ENCODE measurements around the gene SMARCB1. TPM values are rescaled to one million over a fixed set of nuclear protein-coding genes. Genes with fewer than 3 reads are reported as not detected.

Gene SMARCB1
- total RNA-seq, 4 donors from 2014 or later: 31.5 to 53.4 (median 43.8) TPM

- DNase-seq (ENCODE audit: low spot score in 2 of 2): no peak
- H3K4me1 ChIP-seq: peaks cover 0 to 56% (median 12%) of the 10 kb centered on the region in 4 donors
- H3K36me3 ChIP-seq: peaks cover 0 to 16% (median 0%) of the 10 kb centered on the region in 3 donors
- H3K9me3 ChIP-seq: no peaks in the 10 kb centered on the region
- H3K27me3 ChIP-seq: no peaks in the 10 kb centered on the region
- no peak overlapping the region for H3K4me3 ChIP-seq
- 79 to 89% methylated on average over 5 to 9 of the region's 9 CpGs for WGBS, 2 donors
- no peak for TF ChIP-seq EP300 (IDR thresholded peaks at IDR 0.05)
- TF ChIP-seq, protein P1, sequence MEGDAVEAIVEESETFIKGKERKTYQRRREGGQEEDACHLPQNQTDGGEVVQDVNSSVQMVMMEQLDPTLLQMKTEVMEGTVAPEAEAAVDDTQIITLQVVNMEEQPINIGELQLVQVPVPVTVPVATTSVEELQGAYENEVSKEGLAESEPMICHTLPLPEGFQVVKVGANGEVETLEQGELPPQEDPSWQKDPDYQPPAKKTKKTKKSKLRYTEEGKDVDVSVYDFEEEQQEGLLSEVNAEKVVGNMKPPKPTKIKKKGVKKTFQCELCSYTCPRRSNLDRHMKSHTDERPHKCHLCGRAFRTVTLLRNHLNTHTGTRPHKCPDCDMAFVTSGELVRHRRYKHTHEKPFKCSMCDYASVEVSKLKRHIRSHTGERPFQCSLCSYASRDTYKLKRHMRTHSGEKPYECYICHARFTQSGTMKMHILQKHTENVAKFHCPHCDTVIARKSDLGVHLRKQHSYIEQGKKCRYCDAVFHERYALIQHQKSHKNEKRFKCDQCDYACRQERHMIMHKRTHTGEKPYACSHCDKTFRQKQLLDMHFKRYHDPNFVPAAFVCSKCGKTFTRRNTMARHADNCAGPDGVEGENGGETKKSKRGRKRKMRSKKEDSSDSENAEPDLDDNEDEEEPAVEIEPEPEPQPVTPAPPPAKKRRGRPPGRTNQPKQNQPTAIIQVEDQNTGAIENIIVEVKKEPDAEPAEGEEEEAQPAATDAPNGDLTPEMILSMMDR (IDR thresholded peaks at IDR 0.05): no peak
- TF ChIP-seq POLR2A (IDR thresholded peaks at IDR 0.05): no peak
- no peak overlapping the region for H3K27ac ChIP-seq
Observed at GRCh38 chr22:23764899-23765881, 21.6 kb upstream of the SMARCB1 start.

- Histone ChIP-seq H3K4me1 (peaks cover 0 to 73% (median 18%) of the 10 kb centered on the region in 4 donors), H3K9me3 (no peaks in the 10 kb centered on the region), H3K36me3 (peaks cover 0 to 16% (median 0%) of the 10 kb centered on the region in 3 donors), H3K27me3 (no peaks in the 10 kb centered on the region), H3K27ac (peak overlapping the region; percentile 86 to 92 (median 89)), H3K4me3 (peak overlapping the region; percentile 48 to 80 (median 67))
- WGBS, 2 donors: 0 to 12% methylated on average over 1 to 24 of the region's 27 CpGs
- DNase-seq (ENCODE audit: low spot score in 2 of 2): no peak
- TF ChIP-seq, protein P1 (IDR thresholded peaks at IDR 0.05): no peak
- TF ChIP-seq EP300 (IDR thresholded peaks at IDR 0.05) (no peak), POLR2A (IDR thresholded peaks at IDR 0.05) (no peak)
Observed at GRCh38 chr22:23767303-23767672, 19.5 kb upstream of the SMARCB1 start.

DNA sequence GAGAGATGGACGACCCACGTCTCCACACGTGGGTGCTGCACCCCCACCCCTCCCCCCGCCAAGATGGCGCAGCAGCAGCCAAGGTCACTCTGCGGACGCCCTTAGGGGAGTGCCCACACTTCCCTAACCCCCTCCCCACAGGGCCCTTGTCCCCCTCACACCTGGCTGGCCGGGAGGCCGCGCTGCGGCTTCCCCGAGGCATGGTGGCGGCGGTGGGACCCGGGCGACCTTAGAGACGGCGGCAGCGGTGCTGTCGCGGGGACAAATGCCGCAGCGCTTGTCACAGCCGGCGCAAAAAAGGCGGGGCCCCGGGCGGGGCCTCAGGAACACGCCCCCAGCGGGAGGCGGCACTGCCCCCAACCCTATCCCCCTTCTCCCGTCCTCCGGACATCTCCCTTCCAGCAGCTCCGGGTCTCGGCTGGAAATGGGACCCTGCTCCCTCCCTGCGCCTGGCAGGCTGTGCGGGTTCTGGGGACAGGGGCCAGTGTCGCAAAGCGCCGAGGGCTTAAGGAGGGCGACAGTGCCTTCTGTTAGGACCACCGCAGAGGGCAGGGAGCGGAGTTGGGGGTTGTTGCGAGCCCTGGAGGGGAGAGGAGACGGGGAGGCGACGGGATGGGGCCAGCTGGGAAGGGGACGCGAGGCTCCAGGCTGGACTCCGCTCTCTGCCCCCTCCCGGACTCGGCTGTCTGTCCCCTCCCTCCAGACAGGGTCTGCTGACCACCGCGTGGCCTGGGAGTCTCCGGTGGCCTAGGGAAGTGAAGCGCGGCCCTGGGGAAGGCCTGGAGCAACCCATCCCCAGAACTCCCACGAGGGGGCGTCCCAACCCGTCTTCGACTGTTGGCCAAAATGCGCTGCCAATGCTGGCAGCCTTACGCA lies 18.9 kb upstream of the SMARCB1 start, which contains the start of gene CHCHD10:
CHCHD10 (minus strand) TSS at position 300 of the 876 bp plus-strand sequence; CDS start at position 202, 98 bp downstream.
- WGBS, 2 donors: 3% methylated on average over 35 to 39 of the region's 63 CpGs
- DNase-seq (ENCODE audit: low spot score in 2 of 2): peak; percentile 60 to 74
- peaks cover 0 to 75% (median 20%) of the 10 kb centered on the region in 4 donors for H3K4me1 ChIP-seq
- H3K27me3 ChIP-seq: no peaks in the 10 kb centered on the region
- TF ChIP-seq EP300 (IDR thresholded peaks at IDR 0.05): peak in 1 of 2 donors; percentile 81
- peak; percentile 62 to 81 for TF ChIP-seq POLR2A (IDR thresholded peaks at IDR 0.05)
- TF ChIP-seq, protein P1 (IDR thresholded peaks at IDR 0.05): peak; percentile 76 to 95 (median 84)
- no peaks in the 10 kb centered on the region for H3K9me3 ChIP-seq
- peaks cover 0 to 16% (median 0%) of the 10 kb centered on the region in 3 donors for H3K36me3 ChIP-seq
- H3K4me3 ChIP-seq: peak within 1 kb of the TSS; percentile 48 to 80 (median 67)
- peak within 1 kb of the TSS; percentile 86 to 92 (median 89) for H3K27ac ChIP-seq

DNA sequence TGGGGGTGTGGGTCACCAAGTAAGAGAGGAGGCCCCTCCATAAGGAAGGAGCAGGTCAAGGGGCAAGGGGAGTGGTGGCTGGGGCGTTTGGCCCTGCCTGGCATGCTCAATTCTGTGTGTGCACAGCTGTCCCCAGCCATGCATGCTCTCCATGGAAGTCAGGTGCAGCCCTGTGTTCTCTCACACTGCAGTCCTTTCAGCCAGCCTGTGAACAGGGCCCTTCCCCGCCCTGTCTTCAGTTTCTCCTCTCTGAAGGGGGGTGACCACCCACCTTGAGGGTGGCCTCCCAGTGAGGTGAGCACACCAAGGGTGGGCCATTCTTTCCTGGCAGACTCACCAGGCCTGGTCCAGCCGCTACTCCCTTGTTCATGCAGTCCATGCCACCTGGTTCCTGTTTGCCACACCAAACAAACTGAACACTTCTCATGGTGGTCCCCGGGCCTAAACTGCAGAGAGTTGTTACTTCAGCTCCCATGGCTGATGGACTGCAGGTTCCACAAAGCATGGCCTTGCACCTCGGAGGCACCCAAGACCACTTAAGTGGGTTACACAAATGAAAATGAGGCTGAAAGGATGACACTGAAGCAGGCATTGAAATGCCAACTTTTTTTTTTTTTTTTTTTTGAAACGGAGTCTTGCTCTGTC lies 17.3 kb upstream of the SMARCB1 start:
- H3K9me3 ChIP-seq: no peaks in the 10 kb centered on the region
- 75 to 77% methylated on average over 6 of the region's 6 CpGs for WGBS, 2 donors
- DNase-seq (ENCODE audit: low spot score in 2 of 2): no peak

More for the DNA sequence above, 17.3 kb upstream of the SMARCB1 start:
- H3K36me3 ChIP-seq: peaks cover 0 to 16% (median 0%) of the 10 kb centered on the region in 3 donors
- peaks cover 0 to 76% (median 26%) of the 10 kb centered on the region in 4 donors for H3K4me1 ChIP-seq
- no peaks in the 10 kb centered on the region for H3K27me3 ChIP-seq
- no peak overlapping the region for H3K4me3 ChIP-seq
- TF ChIP-seq EP300 (IDR thresholded peaks at IDR 0.05) (no peak), POLR2A (IDR thresholded peaks at IDR 0.05) (no peak)
- TF ChIP-seq, protein P1 (IDR thresholded peaks at IDR 0.05): no peak
- no peak overlapping the region for H3K27ac ChIP-seq

Data from tibial nerve (tissue), 4 donors.